MCF 10A (cell line): Measurements from ENCODE around the gene ZKSCAN5. TPM values are rescaled to one million over a fixed set of nuclear protein-coding genes. Genes with fewer than 3 reads are reported as not detected.
"Not testable (repeated sequence)": the region's sequence is repeated elsewhere in the genome, so short reads cannot be mapped to it uniquely, and the experiment has no call there.

Experiments used
- BruUV-seq: library from RNA; stranded (reverse); fragments of 400-500 nt; replicated peaks from 2 replicates; lab custom pipeline; 2021; lab: Mats Ljungman, UMichigan
- CTCF ChIA-PET: fragments of 300-600 bp; sonication (Branson Sonifier 250); formaldehyde crosslinking; extraction: SDS; loops from one replicate; lab custom pipeline; 2021; ENCODE audit warnings: antibody characterized with exemption, inconsistent platforms; lab: Yijun Ruan, JAX
- POLR2A ChIA-PET: fragments of 300-600, 350-650 bp; sonication (Branson Sonifier 250); formaldehyde crosslinking; extraction: SDS; loops from one replicate; lab custom pipeline; 2020; ENCODE audit warnings: antibody characterized with exemption, inconsistent platforms; lab: Yijun Ruan, JAX
- DNase-seq: peaks from one replicate; pipeline ENCODE4 v3.0.0-alpha.2; 2018; ENCODE audit not compliant: unreplicated experiment
- H3K27ac Mint-ChIP-seq: one replicate; pipeline ENCODE4 v1.8.0; 2022; ENCODE audit warnings: mild to moderate bottlenecking, low read depth, mixed read lengths; ENCODE audit not compliant: unreplicated experiment
- H3K27me3 Mint-ChIP-seq: one replicate; pipeline ENCODE4 v1.8.0; 2022; ENCODE audit warnings: mixed read lengths; ENCODE audit not compliant: insufficient read depth, unreplicated experiment
- H3K36me3 Mint-ChIP-seq: one replicate; pipeline ENCODE4 v1.8.0; 2022; ENCODE audit warnings: mild to moderate bottlenecking, moderate library complexity, mixed read lengths; ENCODE audit not compliant: insufficient read depth, unreplicated experiment
- H3K4me1 Mint-ChIP-seq: one replicate; pipeline ENCODE4 v1.8.0; 2022; ENCODE audit warnings: mixed read lengths; ENCODE audit not compliant: insufficient read depth, unreplicated experiment
- H3K4me3 Mint-ChIP-seq: one replicate; pipeline ENCODE4 v1.8.0; 2022; ENCODE audit warnings: mild to moderate bottlenecking, moderate library complexity, mixed read lengths; ENCODE audit not compliant: unreplicated experiment
- H3K9me3 Mint-ChIP-seq: one replicate; pipeline ENCODE4 v1.8.0; 2022; ENCODE audit warnings: mixed read lengths; ENCODE audit not compliant: unreplicated experiment
- CTCF ChIP-seq: fragments of 200-600 bp; IDR thresholded peaks from one replicate; pipeline ENCODE4 v1.8.0; 2022; ENCODE audit warnings: antibody characterized with exemption, mild to moderate bottlenecking; ENCODE audit not compliant: unreplicated experiment
- intact Hi-C: fragments of 100-400 bp; cut with micrococcal nuclease; formaldehyde crosslinking; loops from 2 replicates; pipeline ENCODE4 v1.14.1; 2022
- total RNA-seq: library from RNA; stranded (reverse); gene quantifications from 2 replicates; pipeline ENCODE4 v1.2.3, GENCODE V29; 2022

ZKSCAN5 gene
- total RNA-seq, 1 experiment from 2014 or later = 13.6 TPM

- no peak for DNase-seq
- Mint-ChIP-seq H3K4me3 (peak overlapping the region; percentile 85), H3K27ac (peak overlapping the region; percentile 86), H3K9me3 (no peaks in the 10 kb centered on the region), H3K4me1 (peaks cover 42% of the 10 kb centered on the region), H3K27me3 (no peaks in the 10 kb centered on the region), H3K36me3 (peaks cover 68% of the 10 kb centered on the region)
- CTCF ChIA-PET = no interaction called here
- TF ChIP-seq CTCF = no peak
- POLR2A ChIA-PET = interaction anchor here (0.6 to 2.0 kb wide), 15 partner anchors 10 to 1050 kb away, joined by 3 to 10 read pairs (median 5); partner anchors contain the start of genes FAM200A, ZKSCAN5, ZNF394 and ZSCAN25
- BruUV-seq = no TSS peak
- intact Hi-C loops = no loop called here
Measured at GRCh38 chr7:99562114-99562784, 57.8 kb downstream of the ZKSCAN5 start.

- intact Hi-C loops = no loop called here
- peak; percentile 97 for DNase-seq
- H3K27ac Mint-ChIP-seq = peak overlapping the region; percentile 86
- no peaks in the 10 kb centered on the region for H3K9me3 Mint-ChIP-seq
- ChIA-PET POLR2A (interaction anchor here (0.5 to 1.8 kb wide), 10 partner anchors 9 to 1049 kb away, joined by 3 to 10 read pairs (median 4); partner anchors contain the start of genes FAM200A and ZSCAN25), CTCF (no interaction called here)
- BruUV-seq = no TSS peak
- H3K36me3 Mint-ChIP-seq = peaks cover 74% of the 10 kb centered on the region
- H3K27me3 Mint-ChIP-seq = no peaks in the 10 kb centered on the region
- peak overlapping the region; percentile 85 for H3K4me3 Mint-ChIP-seq
- peaks cover 39% of the 10 kb centered on the region for H3K4me1 Mint-ChIP-seq
- no peak for TF ChIP-seq CTCF
Measured at GRCh38 chr7:99562832-99563231, 58.4 kb downstream of the ZKSCAN5 start.

- ChIA-PET POLR2A (interaction anchor here (0.5 to 1.8 kb wide), 12 partner anchors 8 to 566 kb away, joined by 3 to 10 read pairs (median 4); partner anchors contain the start of genes FAM200A, ZNF394 and ZSCAN25), CTCF (no interaction called here)
- peak; percentile 42 for DNase-seq
- Mint-ChIP-seq H3K27ac (peak overlapping the region; percentile 86), H3K27me3 (no peaks in the 10 kb centered on the region), H3K9me3 (no peaks in the 10 kb centered on the region), H3K36me3 (peaks cover 78% of the 10 kb centered on the region), H3K4me3 (peak overlapping the region; percentile 61), H3K4me1 (peaks cover 39% of the 10 kb centered on the region)
- no TSS peak for BruUV-seq
- no peak for TF ChIP-seq CTCF
- intact Hi-C loops = no loop called here
Measured at GRCh38 chr7:99563650-99564049, 59.2 kb downstream of the ZKSCAN5 start.

- intact Hi-C loops = not testable (repeated sequence)
- POLR2A ChIA-PET = interaction anchor here (1.5 kb wide), 1 partner anchor 10 kb away, joined by 4 read pairs; the partner anchor contains the start of gene ZNF655
- H3K36me3 Mint-ChIP-seq = peaks cover 83% of the 10 kb centered on the region
Measured at GRCh38 chr7:99568770-99569169, 64.3 kb downstream of the ZKSCAN5 start.

More at GRCh38 chr7:99568770-99569169, 64.3 kb downstream of the ZKSCAN5 start:
- not testable (repeated sequence) for H3K9me3 Mint-ChIP-seq, H3K27ac Mint-ChIP-seq, BruUV-seq, H3K4me3 Mint-ChIP-seq, H3K27me3 Mint-ChIP-seq, H3K4me1 Mint-ChIP-seq, DNase-seq
- CTCF ChIA-PET = interaction anchor here (0.7 kb wide), 1 partner anchor 47 kb away, joined by 4 read pairs; the partner anchor contains the start of gene ZSCAN25
